ENCODE data around the gene ABHD15. TPM values are rescaled to one million over a fixed set of nuclear protein-coding genes. Genes with fewer than 3 reads are reported as not detected.

The ABHD15 gene
- total RNA-seq, 1 experiment from 2014 or later = 8.2 TPM

DNA sequence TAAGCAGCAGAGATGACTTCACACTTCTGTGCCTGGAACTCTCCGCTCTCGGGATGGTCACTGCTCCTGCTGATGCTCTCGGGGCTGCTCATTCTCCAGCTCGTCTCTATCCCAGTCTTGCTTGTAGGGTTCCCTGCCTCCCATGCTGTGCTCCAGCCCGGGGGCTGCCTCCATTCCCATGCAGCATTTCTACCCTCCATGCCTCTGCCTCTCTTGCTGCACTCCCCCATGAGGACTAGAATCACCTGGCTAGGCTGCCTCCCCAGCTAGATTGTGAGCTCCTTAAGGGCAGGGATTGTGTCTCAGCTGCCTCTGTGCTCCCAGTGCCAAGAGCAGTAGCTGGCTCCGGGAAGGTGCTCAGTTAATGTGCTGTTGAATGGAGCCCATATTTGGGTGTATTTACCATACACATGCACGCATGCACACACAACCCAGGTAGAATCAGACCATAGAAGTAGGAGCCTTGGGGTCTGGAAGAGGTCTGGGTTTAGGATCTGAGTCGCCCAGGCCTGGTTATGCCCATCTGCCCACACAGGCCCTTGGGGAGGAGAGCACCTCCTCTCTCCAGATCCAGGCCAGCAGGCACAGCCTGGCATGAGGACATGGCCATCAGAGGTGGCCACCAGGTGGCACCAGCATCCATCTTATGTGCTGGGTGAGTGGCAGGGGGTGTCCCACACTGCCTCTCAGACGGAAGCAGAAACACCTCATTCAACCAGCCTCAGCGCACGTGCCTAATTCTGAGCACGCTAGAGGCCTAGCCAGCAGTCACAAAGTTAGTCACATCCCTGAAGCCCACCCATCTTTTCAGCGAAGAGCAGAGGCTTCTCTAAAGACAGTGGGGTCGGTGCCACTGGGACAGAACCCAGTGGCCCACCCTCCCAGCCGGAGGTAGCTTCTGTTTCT lies 13.3 kb upstream of the ABHD15 start:
- Histone ChIP-seq H3K79me2 (ENCODE audit: insufficient read depth, low read length) (peaks cover 23% of the 10 kb centered on the region; the same call in 1 of the 2 replicates), H3K27ac (ENCODE audit: low read depth, low read length) (peak overlapping the region; percentile 37), H3K9me3 (ENCODE audit: control insufficient read depth in 1 of 2, insufficient read depth in 1 of 2, low read depth in 1 of 2, low read length in 2 of 2) (no peaks in the 10 kb centered on the region), H3K9ac (ENCODE audit: low read length) (peak overlapping the region; percentile 29; the same call in 1 of the 2 replicates), H3K4me2 (ENCODE audit: low read length) (no peak overlapping the region; the same call in 1 of the 2 replicates), H2AFZ (ENCODE audit: low read depth, low read length, poor library complexity, severe bottlenecking) (no peak overlapping the region), H3K4me3 (replicated peaks in 1 of 2; ENCODE audit: low read depth in 1 of 2, low read length in 2 of 2) (no peak overlapping the region), H4K20me1 (ENCODE audit: insufficient read depth) (no peaks in the 10 kb centered on the region), H3K4me1 (ENCODE audit: control insufficient read depth in 1 of 2, insufficient read depth in 2 of 2, low read length in 2 of 2) (peaks cover 5 to 26% of the 10 kb centered on the region in 2 experiments; a peak in 3 of 4 replicates), H3K36me3 (ENCODE audit: control insufficient read depth in 1 of 2, insufficient read depth in 2 of 2, low read length in 2 of 2) (peaks cover 9 to 10% of the 10 kb centered on the region in 2 experiments; a peak in 2 of 4 replicates), H3K27me3 (ENCODE audit: insufficient read depth, low read length) (no peaks in the 10 kb centered on the region), H3K9me2 (ENCODE audit: insufficient read depth) (no peaks in the 10 kb centered on the region)
- no TSS peak for BruUV-seq (replicated peaks)
- RAD21 ChIA-PET (ENCODE audit: low non-redundant PET in 1 of 2, low total read pairs in 2 of 2, uncharacterized antibody in 2 of 2, unreplicated experiment in 2 of 2) = interaction anchor here in 1 of 2 experiments (0.7 to 1.0 kb wide), 2 partner anchors 224 to 352 kb away, joined by 4 read pairs; no protein-coding TSS in a partner anchor
- CTCF ChIA-PET = interaction anchor here (0.9 to 6.0 kb wide), 7 partner anchors 11 to 513 kb away, joined by 3 to 38 read pairs (median 7); partner anchors contain the start of gene ANKRD13B
- POLR2A ChIA-PET = interaction anchor here (2.0 kb wide), 1 partner anchor 12 kb away, joined by 6 read pairs; the partner anchor contains the start of gene ANKRD13B
- intact Hi-C loops (cut with micrococcal nuclease) = loop anchor here (1.0 kb wide), 3 partner anchors 38 to 351 kb away; no protein-coding TSS in a partner anchor
- TF ChIP-seq, protein P1, sequence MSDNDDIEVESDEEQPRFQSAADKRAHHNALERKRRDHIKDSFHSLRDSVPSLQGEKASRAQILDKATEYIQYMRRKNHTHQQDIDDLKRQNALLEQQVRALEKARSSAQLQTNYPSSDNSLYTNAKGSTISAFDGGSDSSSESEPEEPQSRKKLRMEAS (IDR thresholded peaks at IDR 0.05) = peak; percentile 94
- TF ChIP-seq EGR1 (IDR thresholded peaks at IDR 0.05; ENCODE audit: low read depth) (no peak), JUND (IDR thresholded peaks at IDR 0.05) (no peak), RAD21 (IDR thresholded peaks at IDR 0.05; ENCODE audit: low read depth) (peak; percentile 95), ZFX (IDR thresholded peaks at IDR 0.05) (peak; percentile 46; the same call in 1 of the 2 replicates), SIN3A (IDR thresholded peaks at IDR 0.05; ENCODE audit: low read depth) (no peak), TCF7L2 (IDR thresholded peaks at IDR 0.05; ENCODE audit: borderline replicate concordance, extremely low read depth, insufficient read depth, insufficient read length) (no peak), SP1 (IDR thresholded peaks at IDR 0.05; ENCODE audit: low read depth) (no peak)
- TF ChIP-seq, protein P2, sequence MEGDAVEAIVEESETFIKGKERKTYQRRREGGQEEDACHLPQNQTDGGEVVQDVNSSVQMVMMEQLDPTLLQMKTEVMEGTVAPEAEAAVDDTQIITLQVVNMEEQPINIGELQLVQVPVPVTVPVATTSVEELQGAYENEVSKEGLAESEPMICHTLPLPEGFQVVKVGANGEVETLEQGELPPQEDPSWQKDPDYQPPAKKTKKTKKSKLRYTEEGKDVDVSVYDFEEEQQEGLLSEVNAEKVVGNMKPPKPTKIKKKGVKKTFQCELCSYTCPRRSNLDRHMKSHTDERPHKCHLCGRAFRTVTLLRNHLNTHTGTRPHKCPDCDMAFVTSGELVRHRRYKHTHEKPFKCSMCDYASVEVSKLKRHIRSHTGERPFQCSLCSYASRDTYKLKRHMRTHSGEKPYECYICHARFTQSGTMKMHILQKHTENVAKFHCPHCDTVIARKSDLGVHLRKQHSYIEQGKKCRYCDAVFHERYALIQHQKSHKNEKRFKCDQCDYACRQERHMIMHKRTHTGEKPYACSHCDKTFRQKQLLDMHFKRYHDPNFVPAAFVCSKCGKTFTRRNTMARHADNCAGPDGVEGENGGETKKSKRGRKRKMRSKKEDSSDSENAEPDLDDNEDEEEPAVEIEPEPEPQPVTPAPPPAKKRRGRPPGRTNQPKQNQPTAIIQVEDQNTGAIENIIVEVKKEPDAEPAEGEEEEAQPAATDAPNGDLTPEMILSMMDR (IDR thresholded peaks at IDR 0.05 in 2 of 3, conservative IDR thresholded peaks at IDR 0.05 in 1 of 3; ENCODE audit: borderline replicate concordance in 1 of 3, insufficient read depth in 1 of 3, low read depth in 2 of 3, low read length in 2 of 3) = peak; percentile 88
- TF ChIP-seq, protein P3, sequence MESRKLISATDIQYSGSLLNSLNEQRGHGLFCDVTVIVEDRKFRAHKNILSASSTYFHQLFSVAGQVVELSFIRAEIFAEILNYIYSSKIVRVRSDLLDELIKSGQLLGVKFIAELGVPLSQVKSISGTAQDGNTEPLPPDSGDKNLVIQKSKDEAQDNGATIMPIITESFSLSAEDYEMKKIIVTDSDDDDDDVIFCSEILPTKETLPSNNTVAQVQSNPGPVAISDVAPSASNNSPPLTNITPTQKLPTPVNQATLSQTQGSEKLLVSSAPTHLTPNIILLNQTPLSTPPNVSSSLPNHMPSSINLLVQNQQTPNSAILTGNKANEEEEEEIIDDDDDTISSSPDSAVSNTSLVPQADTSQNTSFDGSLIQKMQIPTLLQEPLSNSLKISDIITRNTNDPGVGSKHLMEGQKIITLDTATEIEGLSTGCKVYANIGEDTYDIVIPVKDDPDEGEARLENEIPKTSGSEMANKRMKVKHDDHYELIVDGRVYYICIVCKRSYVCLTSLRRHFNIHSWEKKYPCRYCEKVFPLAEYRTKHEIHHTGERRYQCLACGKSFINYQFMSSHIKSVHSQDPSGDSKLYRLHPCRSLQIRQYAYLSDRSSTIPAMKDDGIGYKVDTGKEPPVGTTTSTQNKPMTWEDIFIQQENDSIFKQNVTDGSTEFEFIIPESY (IDR thresholded peaks at IDR 0.05; ENCODE audit: extremely low read depth, insufficient replicate concordance, low read length) = no peak
- ATAC-seq = peak; percentile 97
- DNase-seq (ENCODE audit: low read depth, low spot score) = peak; percentile 67

Data from HCT116 (cell line).